CD1c-positive myeloid dendritic cell (primary cell): ENCODE data around the gene ZNF492.

Source experiments
- DNase-seq: peaks from one replicate; pipeline ENCODE4 v3.0.0-alpha.2; 2016; ENCODE audit errors: extremely low spot score

ZNF492 gene

GRCh38 chr19:22633706-22634449, at the start of gene ZNF492:
ZNF492 (plus strand) TSS chr19:22634324; CDS start chr19:22653400, 19,076 bp downstream.
- peak; percentile 86 for DNase-seq

- DNase-seq = no peak
These were observed 38.7 kb upstream of the ZNF492 start for GRCh38 chr19:22595422-22595821.

- DNase-seq = no peak
These were observed 38.2 kb upstream of the ZNF492 start for GRCh38 chr19:22595918-22596341.

GRCh38 chr19:22600690-22601648, 33.2 kb upstream of the ZNF492 start:
- DNase-seq = no peak

- no peak for DNase-seq
These were observed 32.1 kb upstream of the ZNF492 start for GRCh38 chr19:22601906-22602630.

GRCh38 chr19:22602631-22603272, 31.4 kb upstream of the ZNF492 start:
- DNase-seq = no peak

- no peak for DNase-seq
These were observed 30.3 kb upstream of the ZNF492 start for GRCh38 chr19:22603518-22604440.

- DNase-seq = no peak
These were observed 29.4 kb upstream of the ZNF492 start for GRCh38 chr19:22604571-22605274.

GRCh38 chr19:22605275-22606211, 28.6 kb upstream of the ZNF492 start:
- no peak for DNase-seq

DNA sequence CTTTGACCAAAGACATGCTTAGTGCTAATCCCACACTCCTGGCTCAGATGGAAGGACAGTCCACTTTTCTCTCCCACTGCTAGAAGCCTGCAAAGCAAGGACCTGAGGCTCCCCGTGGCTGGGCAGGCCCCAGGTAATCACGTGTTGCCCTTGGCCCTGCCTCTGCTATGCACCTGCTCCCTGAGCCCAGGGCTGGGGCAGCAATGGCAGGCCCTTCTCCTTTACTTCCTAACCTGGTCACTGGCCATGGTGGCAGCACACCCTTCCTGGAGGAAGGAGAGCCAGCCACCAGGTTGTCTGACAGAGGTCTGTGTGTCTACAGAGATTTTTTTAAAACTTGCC, 27.9 kb upstream of the ZNF492 start:
- DNase-seq = no peak

DNA sequence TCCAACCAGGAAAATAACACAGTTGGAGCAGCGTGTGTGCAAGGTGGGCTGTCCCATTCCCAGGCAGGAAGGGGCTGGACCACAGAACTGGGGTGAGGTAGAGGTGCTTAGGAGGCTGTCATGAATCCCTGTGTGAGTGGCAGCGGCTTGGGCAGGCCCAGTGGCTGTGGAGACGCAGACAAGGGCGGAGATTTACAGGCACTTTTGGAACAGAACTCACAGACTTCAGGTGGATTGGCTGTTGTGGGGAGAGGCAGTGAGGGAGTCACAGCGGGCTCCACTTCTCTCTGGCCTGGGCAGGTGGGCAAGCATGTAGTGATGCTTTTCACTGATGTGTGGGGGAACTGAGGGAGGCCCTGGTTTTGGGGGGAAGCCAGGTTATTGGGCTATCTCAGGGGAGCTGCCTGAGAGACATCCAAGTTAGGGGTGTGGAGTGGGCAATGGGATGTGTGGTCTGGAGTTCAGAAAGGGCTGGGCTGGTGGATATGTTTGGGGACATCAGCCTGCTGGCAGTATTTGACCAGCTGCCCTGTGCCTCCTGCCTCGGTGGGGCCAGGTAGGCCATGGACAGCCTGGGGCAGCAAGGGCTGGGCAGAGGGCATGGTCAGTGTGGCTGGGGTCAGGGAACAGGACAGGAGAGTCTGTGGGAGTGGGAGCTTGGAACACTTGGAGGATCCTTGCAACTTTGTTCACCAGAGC, 27.0 kb upstream of the ZNF492 start:
- no peak for DNase-seq

DNA sequence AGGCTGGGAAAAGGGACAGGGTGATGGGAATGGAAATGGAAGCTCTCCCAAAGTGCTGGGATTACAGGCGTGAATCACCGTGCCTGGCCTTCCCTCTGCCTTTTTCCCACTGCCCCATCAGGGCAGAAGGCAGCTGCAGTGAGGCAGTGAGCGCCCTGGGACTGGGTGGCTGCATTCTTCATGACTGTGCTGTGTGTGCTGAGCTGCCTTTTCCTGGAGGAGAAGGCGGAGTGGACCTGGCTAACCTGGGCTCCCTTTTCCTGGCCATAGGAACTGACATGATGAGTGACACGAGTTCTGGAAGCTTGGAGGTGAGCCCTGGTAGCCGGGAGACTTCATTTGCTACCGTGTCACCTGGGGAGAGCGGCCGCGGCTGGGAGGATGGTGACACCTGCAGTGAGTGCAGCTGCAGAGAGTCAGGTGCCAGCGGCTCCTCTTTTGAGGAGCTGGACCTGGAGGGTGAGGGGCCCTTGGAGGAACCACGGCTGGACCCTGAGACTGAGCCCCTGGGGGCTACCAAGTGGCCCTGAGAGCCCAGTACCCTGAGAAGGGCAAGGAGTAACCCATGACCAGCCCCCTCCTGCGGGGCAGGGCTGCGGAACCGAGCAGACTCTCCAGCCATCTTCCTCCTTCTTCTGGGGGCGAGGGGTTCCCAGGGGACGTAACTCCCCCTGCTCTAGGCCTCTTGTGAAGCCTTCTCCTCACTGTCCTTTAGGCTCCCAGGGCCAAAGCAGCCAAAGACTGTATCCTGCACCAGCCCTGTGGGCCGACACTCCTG, 26.3 kb upstream of the ZNF492 start:
- no peak for DNase-seq

DNA sequence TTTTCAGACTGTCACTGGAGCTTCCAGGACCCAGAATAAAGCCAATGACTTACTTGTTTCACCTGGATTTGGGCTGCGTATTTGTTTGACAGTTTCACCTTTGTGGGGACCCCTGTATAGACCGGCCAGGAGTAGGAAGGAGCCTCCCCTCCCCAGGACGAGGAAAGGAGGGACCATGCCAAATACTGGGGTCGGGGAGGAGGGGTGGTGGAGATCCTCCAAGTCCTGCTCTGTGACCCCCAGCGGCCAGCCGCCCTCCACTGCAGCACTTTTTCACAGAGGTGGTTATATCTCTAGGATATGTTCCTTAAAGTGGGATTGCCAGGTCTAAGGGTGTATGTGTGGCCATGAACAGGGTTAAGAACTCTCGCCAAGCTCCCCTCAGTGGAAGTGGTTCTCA, 25.7 kb upstream of the ZNF492 start:
- DNase-seq = no peak

DNA sequence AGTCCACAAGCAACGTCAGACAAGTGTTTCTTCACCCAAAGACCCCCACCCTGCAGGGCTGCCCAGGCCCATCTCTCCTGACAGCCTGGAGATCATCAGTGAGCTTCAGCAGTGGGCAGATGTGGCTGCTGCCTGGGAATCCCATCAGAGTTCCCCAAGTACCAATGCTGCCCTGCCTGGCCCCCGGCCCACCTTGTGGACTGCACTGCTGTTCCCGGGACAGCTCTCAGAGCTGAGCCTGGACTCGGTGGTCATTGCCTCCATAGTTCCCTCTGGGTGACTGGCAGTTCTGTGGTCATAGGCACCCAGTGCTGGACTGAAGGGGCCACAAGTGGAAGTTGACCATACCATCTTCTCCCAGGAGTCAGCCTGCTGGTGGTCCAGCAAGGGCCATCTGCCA, 24.5 kb upstream of the ZNF492 start:
- DNase-seq = no peak

DNA sequence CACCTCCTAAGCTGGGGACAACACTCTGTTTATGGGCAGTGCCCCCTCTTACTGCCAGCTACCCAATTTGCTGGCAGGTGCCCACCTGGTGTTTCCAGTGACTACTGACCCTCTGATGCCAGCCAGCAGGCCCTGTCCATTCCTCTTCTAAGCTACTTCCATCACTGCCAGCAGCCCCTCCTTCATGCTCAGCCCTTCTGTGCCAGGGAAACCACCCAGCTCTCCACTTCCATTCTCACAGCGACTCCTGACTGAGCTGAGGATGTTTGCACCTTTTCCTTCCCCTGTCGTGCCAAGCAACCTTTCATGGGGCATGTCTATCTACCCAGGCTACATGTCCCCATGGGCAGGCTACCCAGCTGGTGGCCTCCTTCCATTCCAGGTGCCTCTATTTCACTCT, 24.0 kb upstream of the ZNF492 start:
- no peak for DNase-seq

GRCh38 chr19:22612316-22612715, 21.8 kb upstream of the ZNF492 start:
- DNase-seq = no peak

- DNase-seq = no peak
These were observed 17.5 kb upstream of the ZNF492 start for GRCh38 chr19:22616659-22617058.
